AG10803 (cell line): ENCODE measurements around the gene HES6.
"Not testable (repeated sequence)": the region's sequence is repeated elsewhere in the genome, so short reads cannot be mapped to it uniquely, and the experiment has no call there.

ENCODE experiments used
- DNase-seq: peaks from one replicate; pipeline ENCODE4 v3.0.0; 2010; ENCODE audit warnings: low read depth
- H3K4me3 ChIP-seq: 2 replicates; pipeline ENCODE4 v1.5.1; 2011; ENCODE audit warnings: mild to moderate bottlenecking, low read length, control low read depth
- CTCF ChIP-seq: conservative IDR thresholded peaks from 2 replicates; pipeline ENCODE4 v1.5.1; 2011; ENCODE audit warnings: mild to moderate bottlenecking, low read length, control low read depth, inconsistent platforms

Gene HES6

GRCh38 chr2:238280083-238280825, 40.4 kb upstream of the HES6 start:
- DNase-seq = no peak
- TF ChIP-seq CTCF = no peak
- H3K4me3 ChIP-seq = no peak overlapping the region

- DNase-seq = no peak
- no peak overlapping the region for H3K4me3 ChIP-seq
- no peak for TF ChIP-seq CTCF
Observed at GRCh38 chr2:238279324-238279682, 39.5 kb upstream of the HES6 start.

GRCh38 chr2:238278626-238279323, 38.9 kb upstream of the HES6 start:
- no peak for DNase-seq
- no peak overlapping the region for H3K4me3 ChIP-seq
- TF ChIP-seq CTCF = no peak

GRCh38 chr2:238277695-238278094, 37.9 kb upstream of the HES6 start:
- H3K4me3 ChIP-seq = no peak overlapping the region
- TF ChIP-seq CTCF = no peak
- DNase-seq = no peak

- no peak for DNase-seq
- no peak overlapping the region for H3K4me3 ChIP-seq
- TF ChIP-seq CTCF = no peak
Observed at GRCh38 chr2:238274152-238274865, 34.5 kb upstream of the HES6 start.

GRCh38 chr2:238273433-238273832, 33.6 kb upstream of the HES6 start:
- not testable (repeated sequence) for DNase-seq, H3K4me3 ChIP-seq

GRCh38 chr2:238272156-238272555, 32.3 kb upstream of the HES6 start:
- H3K4me3 ChIP-seq = no peak overlapping the region
- TF ChIP-seq CTCF = no peak
- DNase-seq = no peak

GRCh38 chr2:238271686-238272085, 31.8 kb upstream of the HES6 start:
- not testable (repeated sequence) for DNase-seq, H3K4me3 ChIP-seq
